Peyer's patch (tissue), 4 donors: ENCODE measurements around the gene LHB. TPM values are rescaled to one million over a fixed set of nuclear protein-coding genes. Genes with fewer than 3 reads are reported as not detected.
A peak's percentile ranks its signal among the peaks of the same experiment; 100 is the strongest.
"Not testable (repeated sequence)": the region's sequence is repeated elsewhere in the genome, so short reads cannot be mapped to it uniquely, and the experiment has no call there.

ENCODE experiments used
- DNase-seq, 3 donors: peaks; one replicate each; pipeline ENCODE4 v3.0.0-alpha.2; 2017 to 2019
- H3K27ac ChIP-seq, 4 donors: fragments of 200-600 bp; sonication (generic); one replicate each; pipeline ENCODE4 v1.5.1; 2016 to 2019
- H3K27me3 ChIP-seq, 2 donors: fragments of 200-600 bp; sonication (generic); one replicate each; pipeline ENCODE4 v1.5.1; 2019
- H3K36me3 ChIP-seq, 3 donors: fragments of 200-600 bp; sonication (generic); one replicate each; pipeline ENCODE4 v1.5.1; 2016 to 2019
- H3K4me1 ChIP-seq, 4 donors: fragments of 200-600 bp; sonication (generic); one replicate each; pipeline ENCODE4 v1.5.1; 2016 to 2019
- H3K4me3 ChIP-seq, 4 donors: fragments of 200-600 bp; sonication (generic); 1 replicate in 3 of 4; 2 replicates in 1 of 4; pipeline ENCODE4 v1.5.1; 2016 to 2019; ENCODE audit warnings: mild to moderate bottlenecking in 1 of 4
- H3K9me3 ChIP-seq, 4 donors: fragments of 200-600 bp; sonication (generic); one replicate each; pipeline ENCODE4 v1.5.1; 2016 to 2019; ENCODE audit warnings: mild to moderate bottlenecking in 1 of 4
- POLR2A ChIP-seq, 2 donors: fragments of 450-650 bp; IDR thresholded peaks; one replicate each; pipeline ENCODE4 v1.5.1; 2017; ENCODE audit warnings: antibody characterized with exemption in 2 of 2, mild to moderate bottlenecking in 2 of 2, moderate library complexity in 2 of 2
- total RNA-seq, 4 donors: library from RNA; depleted of rRNA; stranded (reverse); fragments of >200 nt; gene quantifications; one replicate each; pipeline ENCODE4 v1.1.0, GENCODE V29; 2016
- TF ChIP-seq, protein P1 (sequence below), 6 experiments: fragments of 450-650 bp in 4 of 6; fragments of 200-600 bp in 2 of 6; sonication (generic) in 1 of 6; IDR thresholded peaks; one replicate each; pipeline ENCODE4 v1.5.1; 2017 to 2019; ENCODE audit warnings: antibody characterized with exemption in 6 of 6, mild to moderate bottlenecking in 3 of 6, moderate library complexity in 1 of 6

LHB gene
- total RNA-seq, 4 donors from 2014 or later = 15.8 TPM; not detected in 3

DNA sequence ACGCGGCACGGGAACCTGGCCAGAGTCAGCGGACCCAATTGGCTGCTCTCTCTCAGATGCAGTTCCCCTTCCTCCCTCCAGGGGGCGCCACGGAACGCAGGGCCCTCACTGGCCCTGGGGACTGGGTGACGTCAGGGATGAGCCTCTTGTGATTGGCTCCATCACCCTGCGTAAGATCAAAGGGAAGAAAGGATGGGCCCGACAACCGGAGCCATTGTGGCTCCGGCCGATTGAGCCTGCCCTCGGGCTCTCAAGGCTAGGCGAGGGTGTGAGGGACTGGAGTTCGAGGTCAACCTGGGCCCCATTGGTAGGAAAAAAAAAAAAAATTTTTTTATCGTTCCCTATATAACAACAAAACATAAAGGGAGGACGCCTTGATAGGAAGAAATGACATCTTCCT, 19.9 kb upstream of the LHB start, which contains the start of gene CGB1:
Gene CGB1 (minus strand): TSS at position 81 of the 400 bp plus-strand sequence. CDS start 184 bp downstream, outside the sequence.
- H3K27ac ChIP-seq, DNase-seq, H3K4me1 ChIP-seq, H3K4me3 ChIP-seq, H3K27me3 ChIP-seq, H3K9me3 ChIP-seq, H3K36me3 ChIP-seq: not testable (repeated sequence)
- TF ChIP-seq, protein P1, sequence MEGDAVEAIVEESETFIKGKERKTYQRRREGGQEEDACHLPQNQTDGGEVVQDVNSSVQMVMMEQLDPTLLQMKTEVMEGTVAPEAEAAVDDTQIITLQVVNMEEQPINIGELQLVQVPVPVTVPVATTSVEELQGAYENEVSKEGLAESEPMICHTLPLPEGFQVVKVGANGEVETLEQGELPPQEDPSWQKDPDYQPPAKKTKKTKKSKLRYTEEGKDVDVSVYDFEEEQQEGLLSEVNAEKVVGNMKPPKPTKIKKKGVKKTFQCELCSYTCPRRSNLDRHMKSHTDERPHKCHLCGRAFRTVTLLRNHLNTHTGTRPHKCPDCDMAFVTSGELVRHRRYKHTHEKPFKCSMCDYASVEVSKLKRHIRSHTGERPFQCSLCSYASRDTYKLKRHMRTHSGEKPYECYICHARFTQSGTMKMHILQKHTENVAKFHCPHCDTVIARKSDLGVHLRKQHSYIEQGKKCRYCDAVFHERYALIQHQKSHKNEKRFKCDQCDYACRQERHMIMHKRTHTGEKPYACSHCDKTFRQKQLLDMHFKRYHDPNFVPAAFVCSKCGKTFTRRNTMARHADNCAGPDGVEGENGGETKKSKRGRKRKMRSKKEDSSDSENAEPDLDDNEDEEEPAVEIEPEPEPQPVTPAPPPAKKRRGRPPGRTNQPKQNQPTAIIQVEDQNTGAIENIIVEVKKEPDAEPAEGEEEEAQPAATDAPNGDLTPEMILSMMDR (IDR thresholded peaks at IDR 0.05) = peak in 3 of 6 experiments; percentile 13 to 25 (median 24)

DNA sequence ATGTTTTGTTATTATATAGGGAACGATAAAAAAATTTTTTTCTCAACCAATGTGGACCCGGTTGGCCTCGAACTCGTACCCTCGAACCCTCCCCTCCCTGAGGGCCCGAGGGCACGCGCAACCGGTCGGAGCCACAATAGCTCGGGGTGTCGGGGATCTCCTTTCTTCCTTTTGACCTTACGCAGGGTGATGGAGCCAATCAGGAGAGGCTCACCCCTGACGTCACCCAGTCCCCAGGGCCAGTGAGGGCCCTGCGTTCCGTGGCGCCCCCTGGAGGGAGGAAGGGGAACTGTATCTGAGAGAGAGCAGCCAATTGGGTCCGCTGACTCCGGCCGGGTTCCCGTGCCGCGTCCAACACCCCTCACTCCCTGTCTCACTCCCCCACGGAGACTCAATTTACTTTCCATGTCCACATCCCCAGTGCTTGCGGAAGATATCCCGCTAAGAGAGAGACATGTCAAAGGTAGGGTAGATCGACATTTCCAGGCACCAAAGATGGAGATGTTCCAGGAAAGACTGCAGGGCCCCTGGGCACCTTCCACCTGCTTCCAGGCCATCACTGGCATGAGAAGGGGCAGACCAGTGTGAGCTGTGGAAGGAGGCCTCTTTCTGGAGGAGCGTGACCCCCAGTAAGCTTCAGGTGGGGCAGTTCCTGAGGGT, 14.9 kb upstream of the LHB start, which contains the start of gene CGB2:
Gene CGB2 (plus strand): TSS at position 249 of the 660 bp plus-strand sequence. CDS start 206 bp downstream, at position 455.
- H3K4me3 ChIP-seq, H3K9me3 ChIP-seq, H3K36me3 ChIP-seq, H3K27me3 ChIP-seq, H3K4me1 ChIP-seq, H3K27ac ChIP-seq: not testable (repeated sequence)
- TF ChIP-seq, protein P1 (IDR thresholded peaks at IDR 0.05) = peak in 4 of 6 experiments; percentile 23 to 42 (median 29)
- peak in 1 of 3 donors; percentile 50 for DNase-seq

DNA sequence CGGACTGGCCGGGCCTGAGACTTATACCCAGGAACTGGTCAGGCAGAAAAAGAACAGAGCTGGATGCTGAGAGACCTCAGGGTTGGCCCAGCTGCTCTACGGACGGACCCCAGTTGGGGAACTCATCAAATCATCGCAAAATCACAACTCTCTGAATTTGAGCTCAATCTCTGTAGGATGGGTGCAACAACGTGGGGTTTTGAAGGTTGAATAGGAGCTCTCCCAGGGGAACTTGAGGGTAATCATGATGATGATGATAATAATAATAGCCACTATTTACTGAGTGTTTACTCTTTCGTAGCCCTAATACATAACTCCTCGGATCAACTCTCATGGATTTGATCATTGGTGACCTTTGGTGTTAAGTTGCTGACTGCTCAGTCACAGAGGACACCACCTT, 13.4 kb upstream of the LHB start:
- H3K4me3 ChIP-seq, H3K27ac ChIP-seq, H3K36me3 ChIP-seq, DNase-seq, H3K9me3 ChIP-seq, H3K4me1 ChIP-seq, H3K27me3 ChIP-seq: not testable (repeated sequence)

- H3K27me3 ChIP-seq, H3K9me3 ChIP-seq, DNase-seq, H3K4me1 ChIP-seq, H3K27ac ChIP-seq, H3K36me3 ChIP-seq, H3K4me3 ChIP-seq: not testable (repeated sequence)
These were observed 12.9 kb upstream of the LHB start for GRCh38 chr19:49029749-49030148.

- not testable (repeated sequence) for H3K9me3 ChIP-seq, H3K27me3 ChIP-seq, DNase-seq, H3K4me1 ChIP-seq, H3K27ac ChIP-seq, H3K4me3 ChIP-seq, H3K36me3 ChIP-seq
These were observed 11.8 kb upstream of the LHB start for GRCh38 chr19:49028686-49029085.

- not testable (repeated sequence) for H3K4me3 ChIP-seq, H3K27me3 ChIP-seq, H3K4me1 ChIP-seq, H3K36me3 ChIP-seq, H3K9me3 ChIP-seq, DNase-seq, H3K27ac ChIP-seq
These were observed 8.7 kb upstream of the LHB start for GRCh38 chr19:49025599-49025998.

GRCh38 chr19:49025088-49025487, 8.2 kb upstream of the LHB start:
- H3K36me3 ChIP-seq, H3K9me3 ChIP-seq, DNase-seq, H3K4me3 ChIP-seq, H3K4me1 ChIP-seq, H3K27me3 ChIP-seq, H3K27ac ChIP-seq: not testable (repeated sequence)

DNA sequence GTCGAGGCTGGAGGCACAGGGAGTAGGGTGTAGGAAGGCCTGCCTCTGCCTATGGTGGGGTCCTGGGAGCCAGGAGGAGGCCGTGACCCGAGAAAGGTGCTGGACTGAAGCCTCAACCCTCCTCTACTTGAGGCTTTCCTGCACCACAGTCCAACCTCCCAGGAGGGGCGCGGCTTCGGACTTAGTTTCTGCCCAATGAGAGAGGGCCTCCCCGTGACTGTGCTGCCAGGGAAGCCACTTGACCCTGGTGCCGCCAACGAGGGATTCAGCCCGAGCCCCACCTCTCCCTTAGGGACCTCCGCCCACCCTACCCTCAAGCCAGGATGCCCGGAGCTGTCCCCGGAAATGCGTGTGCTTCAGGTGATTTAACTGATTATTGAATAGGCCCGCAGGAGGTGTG, 7.3 kb upstream of the LHB start, which contains the start of gene CGB3:
Gene CGB3 (minus strand): TSS at position 101 of the 400 bp plus-strand sequence. CDS start 362 bp downstream, outside the sequence.
- not testable (repeated sequence) for H3K27me3 ChIP-seq, H3K27ac ChIP-seq, H3K36me3 ChIP-seq, DNase-seq, H3K4me3 ChIP-seq, H3K4me1 ChIP-seq, H3K9me3 ChIP-seq

DNA sequence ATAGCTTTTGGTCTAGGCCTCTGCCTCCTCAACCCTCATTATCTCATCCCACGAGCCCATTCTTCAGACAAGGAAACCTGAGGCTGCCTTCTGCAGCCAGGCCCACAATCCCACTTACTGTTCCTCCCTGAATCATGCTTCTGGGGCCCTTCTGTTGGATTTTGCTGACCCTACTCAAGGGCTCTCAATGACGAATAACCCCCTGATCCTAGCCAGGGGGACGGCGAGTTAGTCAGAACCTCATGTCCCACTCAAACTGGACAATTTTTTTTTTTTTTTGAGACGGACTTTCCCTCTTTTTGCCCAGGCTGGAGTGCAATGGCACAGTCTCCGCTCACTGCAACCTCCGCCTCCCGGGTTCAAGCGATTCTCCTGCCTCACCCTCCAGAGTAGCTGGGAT, 5.2 kb upstream of the LHB start:
- peaks cover 0 to 4% of the 10 kb centered on the region in 2 donors for H3K27me3 ChIP-seq
- H3K36me3 ChIP-seq = no peaks in the 10 kb centered on the region
- no peak for TF ChIP-seq POLR2A (IDR thresholded peaks at IDR 0.05)
- TF ChIP-seq, protein P1 (IDR thresholded peaks at IDR 0.05) = no peak
- no peak overlapping the region for H3K4me3 ChIP-seq
- H3K9me3 ChIP-seq = no peaks in the 10 kb centered on the region
- peaks cover 0 to 25% (median 9%) of the 10 kb centered on the region in 4 donors for H3K4me1 ChIP-seq
- DNase-seq = no peak
- no peak overlapping the region for H3K27ac ChIP-seq
